ACC112 (cell line): ENCODE results near the gene BATF.
"Not testable (repeated sequence)": the region's sequence is repeated elsewhere in the genome, so short reads cannot be mapped to it uniquely, and the experiment has no call there.

Experiments
- H2AFZ ChIP-seq: fragments of 200-600 bp; sonication (generic); one replicate; pipeline ENCODE4 v1.6.0; 2017; ENCODE audit warnings: antibody characterized with exemption, low read length; ENCODE audit not compliant: unreplicated experiment
- H3K27ac ChIP-seq: fragments of 200-600 bp; sonication (generic); 2 replicates; pipeline ENCODE4 v1.5.1; 2014; ENCODE audit warnings: low read depth, mild to moderate bottlenecking, antibody characterized with exemption, low read length, moderate library complexity
- H3K27me3 ChIP-seq: fragments of 200-600 bp; sonication (generic); 2 replicates; pipeline ENCODE4 v1.6.1; 2014; ENCODE audit warnings: mild to moderate bottlenecking, antibody characterized with exemption, low read length, moderate library complexity, mixed read lengths; ENCODE audit not compliant: insufficient read depth
- H3K36me3 ChIP-seq: fragments of 200-600 bp; sonication (generic); 2 replicates; pipeline ENCODE4 v1.6.1; 2016; ENCODE audit warnings: mild to moderate bottlenecking, antibody characterized with exemption, low read length, moderate library complexity, mixed read lengths; ENCODE audit not compliant: insufficient read depth
- H3K4me1 ChIP-seq: fragments of 200-600 bp; sonication (generic); one replicate; pipeline ENCODE4 v1.6.1; 2016; ENCODE audit warnings: low read length, mixed read lengths; ENCODE audit not compliant: insufficient read depth, unreplicated experiment, control insufficient read depth
- H3K4me3 ChIP-seq: fragments of 200-600 bp; sonication (generic); 2 replicates; pipeline ENCODE4 v1.5.1; 2014; ENCODE audit warnings: mild to moderate bottlenecking, low read depth, low read length
- H3K79me2 ChIP-seq: fragments of 200-600 bp; sonication (generic); one replicate; pipeline ENCODE4 v1.6.0; 2016; ENCODE audit warnings: low read length; ENCODE audit not compliant: control insufficient read depth, unreplicated experiment, insufficient read depth

The BATF gene, protein sequence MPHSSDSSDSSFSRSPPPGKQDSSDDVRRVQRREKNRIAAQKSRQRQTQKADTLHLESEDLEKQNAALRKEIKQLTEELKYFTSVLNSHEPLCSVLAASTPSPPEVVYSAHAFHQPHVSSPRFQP

DNA sequence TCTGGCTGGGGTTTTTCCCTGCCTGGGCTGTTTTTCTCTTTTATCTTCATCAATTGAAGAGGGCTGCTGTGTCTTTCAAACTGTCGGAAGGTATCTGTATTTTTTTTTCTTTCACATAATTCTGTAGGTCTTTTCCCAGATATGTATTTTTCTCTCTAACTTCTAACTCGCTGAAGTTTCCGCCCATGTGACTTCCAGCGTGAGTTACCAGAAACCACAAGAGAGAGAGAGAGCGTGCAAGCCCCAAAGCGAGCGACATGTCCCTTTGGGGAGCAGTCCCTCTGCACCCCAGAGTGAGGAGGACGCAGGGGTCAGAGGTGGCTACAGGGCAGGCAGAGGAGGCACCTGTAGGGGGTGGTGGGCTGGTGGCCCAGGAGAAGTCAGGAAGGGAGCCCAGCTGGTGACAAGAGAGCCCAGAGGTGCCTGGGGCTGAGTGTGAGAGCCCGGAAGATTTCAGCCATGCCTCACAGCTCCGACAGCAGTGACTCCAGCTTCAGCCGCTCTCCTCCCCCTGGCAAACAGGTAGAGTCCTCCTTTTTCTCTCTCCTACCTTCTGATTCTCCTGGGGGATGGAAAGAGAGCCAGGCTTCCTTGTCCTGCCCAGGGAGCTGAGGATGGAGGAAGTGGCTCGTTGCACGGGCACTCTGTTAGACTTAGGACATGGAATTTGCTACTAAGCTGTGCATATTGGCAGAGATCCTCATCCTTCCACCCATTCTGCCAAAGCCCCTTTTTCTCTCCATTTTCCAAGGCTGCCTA lies at the start of gene BATF:
Gene BATF, plus strand, starts transcription at position 246 of the 759 bp plus-strand sequence. Its CDS starts 214 bp downstream, at position 460.
- Histone ChIP-seq H2AFZ (peak within 1 kb of the TSS; percentile 12), H3K4me3 (no peak within 1 kb of the TSS), H3K36me3 (no peaks in the 10 kb centered on the region), H3K79me2 (no peaks in the 10 kb centered on the region), H3K27me3 (no peaks in the 10 kb centered on the region), H3K27ac (no peak within 1 kb of the TSS), H3K4me1 (peaks cover 27% of the 10 kb centered on the region)

DNA sequence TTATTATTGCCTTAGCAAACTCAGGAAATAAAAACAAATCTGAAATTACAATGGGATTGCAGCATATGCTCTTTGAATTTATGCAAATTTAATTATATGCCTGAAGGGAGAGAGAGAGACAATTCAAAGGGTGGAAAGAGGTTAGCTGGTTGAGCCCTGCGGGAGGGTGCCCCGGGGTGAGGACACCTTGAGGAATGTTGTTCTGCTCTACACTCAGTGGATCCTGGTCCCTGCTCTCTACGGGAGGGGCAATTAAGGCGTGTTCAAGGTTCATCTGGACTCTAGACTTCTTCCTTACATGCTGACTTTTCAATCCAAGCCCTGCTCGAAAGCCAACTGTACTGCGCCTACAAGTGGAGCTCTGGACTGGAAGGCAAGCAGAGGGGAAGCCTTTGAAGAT lies 48.1 kb upstream of the BATF start:
- not testable (repeated sequence) for H3K4me3 ChIP-seq, H3K27ac ChIP-seq, H3K79me2 ChIP-seq, H2AFZ ChIP-seq, H3K27me3 ChIP-seq, H3K4me1 ChIP-seq
- peaks cover 18% of the 10 kb centered on the region; the same call in 1 of the 2 replicates for H3K36me3 ChIP-seq

DNA sequence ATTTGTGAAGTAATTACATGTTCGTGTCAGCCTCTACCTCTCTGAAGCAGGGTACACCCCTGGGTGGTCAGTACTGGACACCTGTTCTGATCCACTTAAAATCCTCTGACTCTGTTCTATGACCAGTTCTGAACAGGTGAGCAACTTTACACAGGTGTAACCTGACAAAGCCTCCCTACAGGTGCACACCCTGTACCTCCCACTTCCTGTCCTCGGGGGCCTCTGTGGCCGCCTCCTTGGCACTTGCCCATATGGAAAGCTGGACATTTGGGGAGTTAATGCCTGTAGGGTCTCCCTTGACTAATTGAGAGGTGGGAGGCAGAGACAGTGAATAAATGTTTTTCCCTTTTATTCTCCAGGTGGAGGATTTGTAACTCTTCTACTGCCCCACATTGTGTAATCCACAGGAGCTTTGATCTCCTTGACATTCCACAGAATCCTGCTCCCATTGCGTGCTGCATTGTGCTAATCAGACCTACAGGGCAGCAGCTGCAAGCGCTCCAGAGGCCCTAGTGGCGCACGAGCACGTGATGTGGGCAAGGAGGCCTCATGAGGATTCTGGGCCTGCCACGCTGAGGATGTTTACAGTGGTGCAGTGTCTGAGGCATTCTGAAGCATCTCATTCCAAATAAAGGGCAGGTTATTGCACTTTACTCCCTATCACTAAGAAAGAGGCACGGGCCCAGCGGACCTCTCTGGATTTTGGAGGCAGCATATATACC lies 45.8 kb upstream of the BATF start:
- Histone ChIP-seq H3K36me3 (peaks cover 13% of the 10 kb centered on the region; the same call in 1 of the 2 replicates), H3K79me2 (no peaks in the 10 kb centered on the region), H3K27me3 (no peaks in the 10 kb centered on the region), H3K4me3 (no peak overlapping the region), H2AFZ (no peak overlapping the region), H3K27ac (no peak overlapping the region), H3K4me1 (no peaks in the 10 kb centered on the region)

DNA sequence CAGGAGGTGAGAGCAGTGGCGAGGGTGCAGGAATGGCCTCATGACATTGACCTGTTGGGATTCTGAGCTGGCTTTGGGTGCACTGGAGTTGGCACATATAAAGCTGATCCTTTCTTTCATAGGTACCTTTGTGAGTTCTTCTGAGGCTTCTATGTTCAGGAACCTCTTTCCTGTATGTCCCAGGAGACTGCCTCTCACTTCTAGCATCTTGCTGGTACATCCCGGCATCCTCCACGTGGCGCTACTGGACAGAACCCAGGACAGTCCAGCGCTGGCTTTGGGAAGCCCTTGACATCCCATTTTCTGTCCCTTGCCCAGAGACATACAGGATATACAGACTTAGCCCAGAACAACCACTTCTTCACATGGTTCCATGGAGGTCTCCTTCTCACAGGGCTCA lies 44.4 kb upstream of the BATF start:
- Histone ChIP-seq H3K36me3 (peaks cover 7% of the 10 kb centered on the region; the same call in 1 of the 2 replicates), H3K27ac (no peak overlapping the region), H3K79me2 (no peaks in the 10 kb centered on the region), H2AFZ (no peak overlapping the region), H3K27me3 (no peaks in the 10 kb centered on the region), H3K4me1 (no peaks in the 10 kb centered on the region), H3K4me3 (no peak overlapping the region)

DNA sequence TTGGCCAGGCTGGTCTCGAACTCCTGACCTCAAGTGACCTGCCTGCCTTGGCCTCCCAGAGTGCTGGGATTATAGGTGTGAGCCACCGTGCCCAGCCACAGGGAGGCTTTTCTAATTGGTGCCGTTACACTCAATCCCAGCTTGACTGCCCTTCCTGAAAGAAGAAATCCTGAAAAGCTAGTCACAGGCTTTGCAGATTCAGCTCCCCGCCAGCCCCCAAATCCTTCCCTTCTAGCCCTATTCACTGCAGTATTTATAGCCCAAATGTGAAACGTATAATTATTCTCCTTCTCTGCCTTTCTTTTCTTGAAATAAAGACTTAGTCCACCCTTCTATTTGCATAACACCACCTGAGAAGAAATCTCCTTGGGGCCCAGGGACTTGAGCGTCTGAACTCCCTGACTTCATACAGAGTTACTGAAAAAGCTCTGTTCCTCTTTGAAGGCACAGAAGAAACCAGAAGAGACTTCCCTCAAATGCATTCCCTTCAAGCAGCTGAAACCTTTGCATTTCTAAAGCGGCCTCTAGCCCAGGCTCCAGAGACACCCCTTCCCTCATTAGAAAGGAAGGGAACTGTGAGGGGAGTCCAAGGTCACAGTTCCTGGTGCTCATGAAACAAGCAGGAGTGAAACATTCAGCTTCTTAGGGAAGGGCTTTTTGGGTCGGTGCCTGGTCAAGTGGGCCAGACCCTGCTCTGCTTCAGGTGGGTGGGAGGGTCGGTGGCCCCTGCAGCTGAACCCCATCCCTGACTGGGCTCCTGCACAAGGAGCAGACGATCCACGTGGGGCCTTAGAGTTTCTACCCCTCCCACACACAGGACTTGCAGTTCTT lies 42.3 kb upstream of the BATF start:
- no peak overlapping the region for H2AFZ ChIP-seq

DNA sequence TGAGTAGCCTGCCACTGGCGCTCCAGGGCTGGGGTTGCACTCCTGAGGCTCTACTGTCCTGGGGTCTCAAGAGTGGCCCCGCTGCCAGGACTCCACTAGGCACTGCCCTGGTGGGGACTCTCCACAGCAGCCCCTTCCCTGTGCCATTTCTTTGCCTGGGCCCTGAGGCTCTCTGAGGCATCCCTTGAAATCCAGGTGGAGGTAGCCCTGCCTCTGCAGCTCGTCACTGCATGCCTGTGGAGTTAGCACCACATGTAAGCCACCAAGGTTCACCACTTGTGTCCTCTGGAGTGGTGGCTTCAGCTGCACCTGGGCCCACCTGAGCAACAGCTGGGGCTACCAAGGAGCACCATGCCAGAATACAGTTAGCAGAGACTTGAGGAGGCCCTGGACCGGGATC lies 39.9 kb upstream of the BATF start:
- Histone ChIP-seq H2AFZ (no peak overlapping the region), H3K4me3 (no peak overlapping the region), H3K27ac (no peak overlapping the region), H3K4me1 (no peaks in the 10 kb centered on the region), H3K36me3 (no peaks in the 10 kb centered on the region), H3K79me2 (no peaks in the 10 kb centered on the region), H3K27me3 (peaks cover 10% of the 10 kb centered on the region)

More for the DNA sequence above, 42.3 kb upstream of the BATF start:
- H3K36me3 ChIP-seq = no peaks in the 10 kb centered on the region
- no peaks in the 10 kb centered on the region for H3K4me1 ChIP-seq
- H3K27ac ChIP-seq = no peak overlapping the region
- H3K27me3 ChIP-seq = no peaks in the 10 kb centered on the region
- no peak overlapping the region for H3K4me3 ChIP-seq
- no peaks in the 10 kb centered on the region for H3K79me2 ChIP-seq

DNA sequence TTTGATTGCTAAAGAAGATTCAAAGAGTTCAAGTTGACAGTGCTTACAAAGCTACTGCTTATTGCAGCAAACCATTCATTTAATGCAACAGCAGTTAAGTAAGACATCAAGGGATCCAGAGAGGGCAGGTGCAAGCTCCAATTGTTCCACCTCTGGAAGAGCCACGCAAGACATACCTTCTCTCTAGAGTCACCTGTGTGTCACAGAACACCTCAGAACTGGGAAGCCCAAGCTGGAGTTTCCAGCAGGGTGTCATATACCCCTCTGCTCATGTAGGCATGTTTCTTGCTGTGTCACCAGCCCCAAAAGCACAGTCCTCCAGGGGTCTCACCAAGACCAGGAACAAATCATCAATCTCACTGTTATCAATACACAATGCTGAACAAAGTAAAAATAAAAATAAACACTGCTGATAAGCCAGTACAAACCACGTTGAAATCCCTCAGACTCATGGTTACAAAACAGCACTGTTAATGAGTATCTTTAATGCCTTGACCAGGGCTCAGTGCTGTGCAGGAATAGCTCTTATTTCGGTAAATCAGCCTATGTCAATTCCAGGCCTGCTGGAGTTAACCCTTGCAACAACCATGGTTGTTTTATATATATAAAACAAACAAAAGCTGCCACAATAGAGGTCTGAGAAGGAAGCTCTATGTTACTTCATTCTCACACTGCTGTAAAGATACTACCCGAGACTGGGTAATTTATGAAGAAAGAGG lies 37.4 kb upstream of the BATF start:
- peaks cover 10% of the 10 kb centered on the region for H3K27me3 ChIP-seq
- no peak overlapping the region for H3K4me3 ChIP-seq
- H3K36me3 ChIP-seq = no peaks in the 10 kb centered on the region
- no peak overlapping the region for H3K27ac ChIP-seq
- H3K4me1 ChIP-seq = no peaks in the 10 kb centered on the region
- H2AFZ ChIP-seq = no peak overlapping the region
- H3K79me2 ChIP-seq = no peaks in the 10 kb centered on the region

DNA sequence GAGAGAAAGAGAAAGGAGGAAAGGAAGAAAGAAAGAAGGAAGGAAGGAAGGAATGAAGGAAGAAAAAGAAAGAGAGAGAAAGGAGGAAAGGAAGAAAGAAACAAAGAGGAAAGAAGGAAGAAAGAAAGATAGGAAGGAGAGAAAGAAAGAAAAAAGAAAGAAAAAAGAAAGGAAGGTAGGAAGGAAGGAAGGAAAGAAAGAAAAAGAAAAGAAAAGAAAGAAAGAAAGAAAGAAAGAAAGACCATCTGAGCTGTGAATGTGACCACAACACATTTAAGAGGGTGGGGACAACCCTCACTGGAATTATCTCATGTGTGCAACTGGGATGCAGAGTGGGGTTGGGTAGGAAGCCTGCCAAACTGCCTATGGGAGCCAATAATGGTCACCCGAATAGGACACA lies 36.0 kb upstream of the BATF start:
- H3K4me3 ChIP-seq = no peak overlapping the region
- H3K79me2 ChIP-seq = no peaks in the 10 kb centered on the region
- peaks cover 10% of the 10 kb centered on the region for H3K27me3 ChIP-seq
- no peak overlapping the region for H2AFZ ChIP-seq
- H3K36me3 ChIP-seq = no peaks in the 10 kb centered on the region
- no peaks in the 10 kb centered on the region for H3K4me1 ChIP-seq
- H3K27ac ChIP-seq = no peak overlapping the region

DNA sequence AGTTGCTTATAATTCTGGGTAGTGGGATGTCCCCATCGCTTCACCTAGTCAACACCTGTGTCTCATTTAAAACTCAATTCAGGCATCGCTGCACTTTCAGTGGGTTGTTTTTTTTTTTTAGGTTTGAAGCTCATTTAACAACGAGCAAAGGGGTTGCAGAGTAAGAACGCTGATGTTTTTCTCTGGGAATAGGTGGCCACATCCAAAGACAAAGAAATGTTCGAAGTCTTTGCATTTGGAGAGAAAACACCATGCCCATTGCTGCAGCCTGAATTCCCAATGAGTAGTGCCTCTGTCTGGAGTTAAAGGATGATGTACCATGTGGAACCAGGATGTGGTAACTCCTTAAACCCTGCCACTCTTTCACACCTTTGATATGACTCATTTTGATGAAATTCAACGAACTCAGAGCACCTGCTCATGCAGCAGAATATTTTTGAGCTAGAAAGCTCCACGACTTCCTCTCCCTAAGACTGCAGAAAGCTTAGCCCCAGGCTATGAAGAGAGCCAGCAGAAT lies 35.1 kb upstream of the BATF start:
- H3K4me1 ChIP-seq = no peaks in the 10 kb centered on the region
- peaks cover 10% of the 10 kb centered on the region for H3K27me3 ChIP-seq
- no peaks in the 10 kb centered on the region for H3K79me2 ChIP-seq
- no peaks in the 10 kb centered on the region for H3K36me3 ChIP-seq
- no peak overlapping the region for H2AFZ ChIP-seq
- no peak overlapping the region for H3K4me3 ChIP-seq
- H3K27ac ChIP-seq = no peak overlapping the region

DNA sequence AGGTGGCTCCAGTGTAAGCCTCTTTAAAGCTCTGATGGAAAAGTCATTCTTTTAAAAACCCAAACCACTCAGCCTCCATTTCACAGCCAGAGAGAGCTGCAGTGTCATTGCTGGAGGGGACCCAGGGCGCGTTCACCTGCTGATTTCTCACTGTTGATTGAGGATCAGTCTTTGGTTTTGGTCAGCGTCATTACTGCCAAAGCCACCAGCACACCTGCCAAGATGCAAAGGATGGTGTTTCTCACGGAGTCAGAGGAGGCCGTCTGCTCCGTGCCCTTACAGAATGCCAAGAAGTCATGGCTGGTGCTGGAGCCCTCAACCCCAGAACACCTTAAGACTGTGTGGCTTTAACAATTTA lies 32.8 kb upstream of the BATF start:
- Histone ChIP-seq H3K36me3 (no peaks in the 10 kb centered on the region), H2AFZ (no peak overlapping the region), H3K79me2 (no peaks in the 10 kb centered on the region), H3K4me1 (peaks cover 6% of the 10 kb centered on the region), H3K27me3 (peaks cover 10% of the 10 kb centered on the region), H3K27ac (no peak overlapping the region), H3K4me3 (no peak overlapping the region)
